ENCODE data around the gene RIMKLB.

GRCh38 chr12:8667270-8667669, 30.5 kb upstream of the RIMKLB start:
- TF ChIP-seq, protein P1, sequence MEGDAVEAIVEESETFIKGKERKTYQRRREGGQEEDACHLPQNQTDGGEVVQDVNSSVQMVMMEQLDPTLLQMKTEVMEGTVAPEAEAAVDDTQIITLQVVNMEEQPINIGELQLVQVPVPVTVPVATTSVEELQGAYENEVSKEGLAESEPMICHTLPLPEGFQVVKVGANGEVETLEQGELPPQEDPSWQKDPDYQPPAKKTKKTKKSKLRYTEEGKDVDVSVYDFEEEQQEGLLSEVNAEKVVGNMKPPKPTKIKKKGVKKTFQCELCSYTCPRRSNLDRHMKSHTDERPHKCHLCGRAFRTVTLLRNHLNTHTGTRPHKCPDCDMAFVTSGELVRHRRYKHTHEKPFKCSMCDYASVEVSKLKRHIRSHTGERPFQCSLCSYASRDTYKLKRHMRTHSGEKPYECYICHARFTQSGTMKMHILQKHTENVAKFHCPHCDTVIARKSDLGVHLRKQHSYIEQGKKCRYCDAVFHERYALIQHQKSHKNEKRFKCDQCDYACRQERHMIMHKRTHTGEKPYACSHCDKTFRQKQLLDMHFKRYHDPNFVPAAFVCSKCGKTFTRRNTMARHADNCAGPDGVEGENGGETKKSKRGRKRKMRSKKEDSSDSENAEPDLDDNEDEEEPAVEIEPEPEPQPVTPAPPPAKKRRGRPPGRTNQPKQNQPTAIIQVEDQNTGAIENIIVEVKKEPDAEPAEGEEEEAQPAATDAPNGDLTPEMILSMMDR (optimal IDR thresholded peaks at IDR 0.05 in 1 of 3, IDR thresholded peaks at IDR 0.05 in 1 of 3, conservative IDR thresholded peaks at IDR 0.05 in 1 of 3; ENCODE audit: extremely low read depth in 1 of 3, insufficient read depth in 2 of 3, low read length in 3 of 3), result no peak
- TF ChIP-seq EZH2 (IDR thresholded peaks at IDR 0.05; ENCODE audit: low read length), result no peak
